Hepatocyte (in vitro differentiated cells): Measurements from ENCODE around the gene PPARA.

ENCODE experiments used
- EZH2phosphoT487 ChIP-seq: fragments of 200-600 bp; sonication (generic); IDR thresholded peaks from one replicate; pipeline ENCODE4 v1.6.1; 2018; ENCODE audit warnings: antibody characterized with exemption, mild to moderate bottlenecking, low read depth, moderate library complexity; ENCODE audit not compliant: unreplicated experiment, severe bottlenecking
- TF ChIP-seq, protein P1 (sequence below): fragments of 200-600 bp; sonication (generic); IDR thresholded peaks from 2 replicates; pipeline ENCODE4 v1.5.1; 2016; ENCODE audit warnings: antibody characterized with exemption, mild to moderate bottlenecking; ENCODE audit not compliant: poor library complexity

DNA sequence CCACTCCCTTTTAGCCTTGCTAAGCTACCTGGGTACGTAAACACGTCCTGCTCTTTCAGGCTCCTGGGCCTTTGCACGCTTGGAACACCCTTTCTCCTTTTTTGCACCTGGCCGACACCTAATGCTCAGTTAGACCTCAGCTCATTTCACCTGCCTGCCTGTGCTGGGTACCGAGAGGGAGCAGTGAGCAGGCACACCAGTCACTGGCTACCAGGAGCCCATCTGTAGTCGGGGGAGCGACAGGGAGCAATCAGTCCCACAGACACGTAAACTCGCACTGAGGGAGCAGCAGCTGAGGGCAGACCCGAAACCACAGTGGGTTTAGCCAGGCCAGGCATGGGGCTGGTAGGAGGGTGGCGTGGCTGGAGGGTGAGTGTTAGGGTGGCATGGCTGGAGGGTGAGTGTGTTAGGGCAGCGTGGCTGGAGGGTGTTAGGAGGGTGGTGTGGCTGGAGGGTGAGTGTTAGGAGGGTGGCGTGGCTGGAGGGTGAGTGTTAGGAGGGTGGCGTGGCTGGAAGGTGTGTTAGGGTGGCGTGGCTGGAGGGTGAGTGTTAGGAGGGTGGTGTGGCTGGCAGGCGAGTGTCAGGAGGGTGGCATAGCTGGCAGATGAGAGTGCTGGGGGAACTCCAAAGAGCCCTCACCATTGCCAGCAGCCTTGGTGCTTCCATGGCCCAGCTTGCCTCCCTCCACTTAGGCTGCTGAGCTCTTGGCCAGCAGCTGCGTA, 140.0 kb downstream of the PPARA start:
- TF ChIP-seq, protein P1, sequence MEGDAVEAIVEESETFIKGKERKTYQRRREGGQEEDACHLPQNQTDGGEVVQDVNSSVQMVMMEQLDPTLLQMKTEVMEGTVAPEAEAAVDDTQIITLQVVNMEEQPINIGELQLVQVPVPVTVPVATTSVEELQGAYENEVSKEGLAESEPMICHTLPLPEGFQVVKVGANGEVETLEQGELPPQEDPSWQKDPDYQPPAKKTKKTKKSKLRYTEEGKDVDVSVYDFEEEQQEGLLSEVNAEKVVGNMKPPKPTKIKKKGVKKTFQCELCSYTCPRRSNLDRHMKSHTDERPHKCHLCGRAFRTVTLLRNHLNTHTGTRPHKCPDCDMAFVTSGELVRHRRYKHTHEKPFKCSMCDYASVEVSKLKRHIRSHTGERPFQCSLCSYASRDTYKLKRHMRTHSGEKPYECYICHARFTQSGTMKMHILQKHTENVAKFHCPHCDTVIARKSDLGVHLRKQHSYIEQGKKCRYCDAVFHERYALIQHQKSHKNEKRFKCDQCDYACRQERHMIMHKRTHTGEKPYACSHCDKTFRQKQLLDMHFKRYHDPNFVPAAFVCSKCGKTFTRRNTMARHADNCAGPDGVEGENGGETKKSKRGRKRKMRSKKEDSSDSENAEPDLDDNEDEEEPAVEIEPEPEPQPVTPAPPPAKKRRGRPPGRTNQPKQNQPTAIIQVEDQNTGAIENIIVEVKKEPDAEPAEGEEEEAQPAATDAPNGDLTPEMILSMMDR = no peak
- no peak for TF ChIP-seq EZH2phosphoT487
